ENCODE data around the gene ZMIZ2. TPM values are rescaled to one million over a fixed set of nuclear protein-coding genes. Genes with fewer than 3 reads are reported as not detected.

Gene ZMIZ2
- polyA plus RNA-seq, 1 donor (not counting 4 experiments of a cell fraction or from before 2014, with no cell fraction given), result 3.2 TPM

GRCh38 chr7:44736896-44737295 lies 11.8 kb upstream of the ZMIZ2 start:
- Histone ChIP-seq H3K4me1 (ENCODE audit: control insufficient read depth, extremely low read depth, insufficient read depth, low read length) (peaks cover 18% of the 10 kb centered on the region), H3K79me2 (ENCODE audit: control insufficient read depth, insufficient read depth, low read length) (no peaks in the 10 kb centered on the region), H4K20me1 (ENCODE audit: control insufficient read depth, extremely low read depth, insufficient read depth, low read length) (no peaks in the 10 kb centered on the region), H3K27ac (ENCODE audit: control insufficient read depth, insufficient read depth, low read length) (no peak overlapping the region), H3K9me3 (ENCODE audit: control insufficient read depth, low read depth, low read length) (no peaks in the 10 kb centered on the region), H3K4me2 (ENCODE audit: control insufficient read depth, extremely low read depth, insufficient read depth, low read depth, low read length) (no peak overlapping the region), H3K9ac (ENCODE audit: control insufficient read depth, extremely low read depth, insufficient read depth, low read length) (no peak overlapping the region), H2AFZ (ENCODE audit: control insufficient read depth, low read length) (no peak overlapping the region), H3K9me1 (ENCODE audit: control insufficient read depth, extremely low read depth, insufficient read depth, low read length) (no peaks in the 10 kb centered on the region), H3K27me3 (ENCODE audit: control insufficient read depth, extremely low read depth, insufficient read depth, low read length) (no peaks in the 10 kb centered on the region), H3K36me3 (ENCODE audit: control insufficient read depth in 2 of 2, extremely low read depth in 1 of 2, insufficient read depth in 2 of 2, low read length in 2 of 2) (no peaks in the 10 kb centered on the region), H3K4me3 (ENCODE audit: control insufficient read depth in 2 of 3, extremely low read depth in 1 of 3, insufficient read depth in 2 of 3, low read depth in 1 of 3, low read length in 3 of 3) (no peak overlapping the region)
- dilution Hi-C loops (cut with MboI; ENCODE audit: extremely low pct_ligation_motif_present, low sequenced_read_pairs), result no loop called here
- DNase-seq (ENCODE audit: low read depth, low spot score) (no peak), FAIRE-seq (no peak)
- no peak for TF ChIP-seq EZH2 (IDR thresholded peaks at IDR 0.05; ENCODE audit: low read length)
- TF ChIP-seq CTCF (optimal IDR thresholded peaks at IDR 0.05 in 1 of 3, IDR thresholded peaks at IDR 0.05 in 1 of 3, conservative IDR thresholded peaks at IDR 0.05 in 1 of 3; ENCODE audit: extremely low read depth in 1 of 3, insufficient read depth in 2 of 3, low read length in 3 of 3), result no peak

- no peaks in the 10 kb centered on the region for H3K9me1 ChIP-seq (ENCODE audit: control insufficient read depth, extremely low read depth, insufficient read depth, low read length)
- DNase-seq (ENCODE audit: low read depth, low spot score), result no peak
- H3K36me3 ChIP-seq (ENCODE audit: control insufficient read depth in 2 of 2, extremely low read depth in 1 of 2, insufficient read depth in 2 of 2, low read length in 2 of 2), result no peaks in the 10 kb centered on the region
- no peaks in the 10 kb centered on the region for H3K79me2 ChIP-seq (ENCODE audit: control insufficient read depth, insufficient read depth, low read length)
- no peak overlapping the region for H3K4me2 ChIP-seq (ENCODE audit: control insufficient read depth, extremely low read depth, insufficient read depth, low read depth, low read length)
- dilution Hi-C loops (cut with MboI; ENCODE audit: extremely low pct_ligation_motif_present, low sequenced_read_pairs), result no loop called here
- no peak overlapping the region for H3K9ac ChIP-seq (ENCODE audit: control insufficient read depth, extremely low read depth, insufficient read depth, low read length)
- no peak for FAIRE-seq
- TF ChIP-seq EZH2 (IDR thresholded peaks at IDR 0.05; ENCODE audit: low read length) (no peak), CTCF (optimal IDR thresholded peaks at IDR 0.05 in 1 of 3, IDR thresholded peaks at IDR 0.05 in 1 of 3, conservative IDR thresholded peaks at IDR 0.05 in 1 of 3; ENCODE audit: extremely low read depth in 1 of 3, insufficient read depth in 2 of 3, low read length in 3 of 3) (no peak)
- no peak overlapping the region for H3K4me3 ChIP-seq (ENCODE audit: control insufficient read depth in 2 of 3, extremely low read depth in 1 of 3, insufficient read depth in 2 of 3, low read depth in 1 of 3, low read length in 3 of 3)
- H3K27me3 ChIP-seq (ENCODE audit: control insufficient read depth, extremely low read depth, insufficient read depth, low read length), result no peaks in the 10 kb centered on the region
- H3K9me3 ChIP-seq (ENCODE audit: control insufficient read depth, low read depth, low read length), result no peaks in the 10 kb centered on the region
- no peaks in the 10 kb centered on the region for H4K20me1 ChIP-seq (ENCODE audit: control insufficient read depth, extremely low read depth, insufficient read depth, low read length)
- H3K4me1 ChIP-seq (ENCODE audit: control insufficient read depth, extremely low read depth, insufficient read depth, low read length), result peaks cover 20% of the 10 kb centered on the region
- H3K27ac ChIP-seq (ENCODE audit: control insufficient read depth, insufficient read depth, low read length), result no peak overlapping the region
- H2AFZ ChIP-seq (ENCODE audit: control insufficient read depth, low read length), result no peak overlapping the region
These were observed 10.5 kb upstream of the ZMIZ2 start for GRCh38 chr7:44738051-44738723.

All from keratinocyte (primary cell).